G401 (cell line): ENCODE data around the gene RPL35. TPM values are rescaled to one million over a fixed set of nuclear protein-coding genes. Genes with fewer than 3 reads are reported as not detected.

Source experiments
- DNase-seq: peaks from one replicate; pipeline ENCODE4 v3.0.0-alpha.2; 2015; ENCODE audit warnings: low spot score
- in situ Hi-C: cut with HindIII; loops from 2 replicates; pipeline ENCODE4 v1.10.0; 2016; ENCODE audit warnings: low sequenced_read_pairs, mixed read lengths
- total RNA-seq: library from RNA; depleted of rRNA; stranded (reverse); fragments of >200 nt; shearing (Covaris generic); gene quantifications from 2 replicates; pipeline ENCODE4 v1.2.3, GENCODE V29; 2014; rRNA removed

The RPL35 gene
- total RNA-seq, 1 experiment from 2014 or later, result 2,015 TPM

DNA sequence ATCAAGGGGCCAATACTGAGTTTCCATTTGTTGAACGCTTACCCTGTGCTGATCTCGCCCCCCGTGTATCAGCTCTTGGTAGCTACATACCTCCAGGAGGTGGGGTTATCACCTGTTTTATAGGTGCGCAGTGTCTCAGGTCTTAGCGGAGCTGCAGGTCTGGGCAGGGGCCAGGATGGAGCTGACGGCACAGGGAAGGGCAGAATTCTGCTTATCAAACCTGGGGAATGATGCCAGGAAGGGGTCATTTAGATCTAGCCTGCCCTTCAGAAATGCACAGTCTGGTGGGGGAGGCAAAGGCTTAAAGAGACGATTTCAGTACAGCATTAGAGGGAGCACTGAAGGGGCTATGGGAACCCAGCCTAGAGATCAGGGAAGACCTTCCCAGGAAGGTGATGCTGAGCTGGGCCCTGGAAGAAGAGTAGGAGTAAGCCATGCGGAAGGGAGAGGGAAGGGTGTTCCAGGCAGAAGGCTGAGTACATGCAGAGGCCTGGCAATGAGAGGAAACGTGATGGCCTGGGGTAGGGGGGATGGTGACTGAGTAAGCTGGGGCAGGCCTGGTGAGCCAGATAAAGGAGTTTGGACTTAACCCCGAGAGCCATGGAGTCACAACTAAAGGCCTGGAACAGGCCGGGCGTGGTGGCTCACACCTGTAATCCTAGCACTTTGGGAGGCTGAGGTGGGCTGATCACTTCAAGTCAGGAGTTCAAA is 53.4 kb downstream of the RPL35 start:
- in situ Hi-C loops, result no loop called here
- DNase-seq, result no peak

Other genes starting within 250 kb of the RPL35 start
- gene NR6A1, start 90.6 kb downstream of the RPL35 start, total RNA-seq, result 25.4 and 32.1 TPM in 2 replicates
- gene OLFML2A, start 84.8 kb downstream of the RPL35 start, total RNA-seq, result 9.4 and 12.0 TPM in 2 replicates
- gene WDR38, start 8.5 kb downstream of the RPL35 start, total RNA-seq, result 0.62 TPM in 1 of 2 replicates, not detected in the other
- 29.4 and 46.0 TPM in 2 replicates for gene ARPC5L, start 173 bp upstream of the RPL35 start, total RNA-seq
- 10.8 TPM in 2 replicates for gene GOLGA1, start 79.1 kb upstream of the RPL35 start, total RNA-seq